Mammary epithelial cell (primary cell): ENCODE measurements around the gene AP4M1.

Experiments
- EZH2 ChIP-seq: IDR thresholded peaks from 2 replicates; pipeline ENCODE4 v1.6.1; 2012; ENCODE audit warnings: low read length, inconsistent platforms, borderline replicate concordance
- TF ChIP-seq, protein P1 (sequence below), 2 donors: IDR thresholded peaks in 1 of 2; conservative IDR thresholded peaks in 1 of 2; 2 replicates each; pipeline ENCODE4 v1.5.1; 2011 to 2012; ENCODE audit warnings: inconsistent platforms in 2 of 2, low read length in 2 of 2, mild to moderate bottlenecking in 2 of 2, control low read depth in 1 of 2, low read depth in 1 of 2; ENCODE audit not compliant: insufficient read depth in 1 of 2; ENCODE audit errors: extremely low read depth in 1 of 2

DNA sequence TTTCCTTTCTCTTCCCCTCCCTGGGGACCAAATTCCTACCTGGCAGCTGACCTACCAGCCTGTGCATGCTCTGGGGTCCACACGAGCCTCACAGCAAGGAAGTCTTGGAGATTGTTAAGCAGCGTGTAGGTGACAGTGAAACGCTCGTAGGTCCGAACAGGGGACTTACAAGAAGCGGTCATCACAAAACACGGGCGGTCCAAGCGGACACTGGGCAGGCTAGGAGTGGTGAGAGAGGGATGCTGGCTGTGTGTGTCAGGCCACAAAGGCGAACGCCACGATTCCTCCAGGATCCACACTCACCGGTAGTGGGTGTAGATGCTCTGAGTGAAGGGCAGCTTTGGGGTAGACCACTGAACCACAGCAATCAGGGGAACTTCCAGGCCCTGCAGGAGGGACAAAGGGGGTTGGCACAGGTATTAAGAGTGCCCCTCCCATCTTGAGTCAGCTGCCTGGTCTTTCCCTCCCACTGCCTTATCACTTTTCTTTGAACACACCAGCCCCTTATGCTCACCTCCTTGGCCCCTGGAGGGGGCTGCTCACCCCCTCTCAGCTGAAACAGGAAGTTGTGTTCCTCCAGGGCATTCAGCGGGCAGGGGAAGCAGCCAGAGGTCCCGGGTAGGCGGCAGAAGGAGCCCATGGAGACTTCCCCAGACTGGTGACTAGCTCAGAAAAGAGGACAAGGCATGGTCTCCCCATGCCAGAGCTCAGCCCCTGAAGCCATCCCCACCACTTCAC lies 55.1 kb downstream of the AP4M1 start:
- TF ChIP-seq, protein P1, sequence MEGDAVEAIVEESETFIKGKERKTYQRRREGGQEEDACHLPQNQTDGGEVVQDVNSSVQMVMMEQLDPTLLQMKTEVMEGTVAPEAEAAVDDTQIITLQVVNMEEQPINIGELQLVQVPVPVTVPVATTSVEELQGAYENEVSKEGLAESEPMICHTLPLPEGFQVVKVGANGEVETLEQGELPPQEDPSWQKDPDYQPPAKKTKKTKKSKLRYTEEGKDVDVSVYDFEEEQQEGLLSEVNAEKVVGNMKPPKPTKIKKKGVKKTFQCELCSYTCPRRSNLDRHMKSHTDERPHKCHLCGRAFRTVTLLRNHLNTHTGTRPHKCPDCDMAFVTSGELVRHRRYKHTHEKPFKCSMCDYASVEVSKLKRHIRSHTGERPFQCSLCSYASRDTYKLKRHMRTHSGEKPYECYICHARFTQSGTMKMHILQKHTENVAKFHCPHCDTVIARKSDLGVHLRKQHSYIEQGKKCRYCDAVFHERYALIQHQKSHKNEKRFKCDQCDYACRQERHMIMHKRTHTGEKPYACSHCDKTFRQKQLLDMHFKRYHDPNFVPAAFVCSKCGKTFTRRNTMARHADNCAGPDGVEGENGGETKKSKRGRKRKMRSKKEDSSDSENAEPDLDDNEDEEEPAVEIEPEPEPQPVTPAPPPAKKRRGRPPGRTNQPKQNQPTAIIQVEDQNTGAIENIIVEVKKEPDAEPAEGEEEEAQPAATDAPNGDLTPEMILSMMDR (conservative IDR thresholded peaks at IDR 0.05 in 1 of 2, IDR thresholded peaks at IDR 0.05 in 1 of 2; ENCODE audit: extremely low read depth in 1 of 2, insufficient read depth in 1 of 2, low read depth in 1 of 2, low read length in 2 of 2): no peak
- no peak for TF ChIP-seq EZH2
